GM12864 (cell line): ENCODE data around the gene TEX11.

Experiments used
- DNase-seq: peaks from one replicate; pipeline ENCODE4 v3.0.0-alpha.2; 2011; ENCODE audit warnings: low read depth
- H3K4me3 ChIP-seq: 2 replicates; pipeline ENCODE4 v1.5.1; 2011; ENCODE audit warnings: mild to moderate bottlenecking, low read depth, low read length, control low read depth
- TF ChIP-seq, protein P1 (sequence below): IDR thresholded peaks from 2 replicates; pipeline ENCODE4 v1.5.1; 2011; ENCODE audit warnings: low read depth, mild to moderate bottlenecking, moderate library complexity, low read length, control low read depth, inconsistent platforms; ENCODE audit errors: missing control alignments

TEX11 gene

DNA sequence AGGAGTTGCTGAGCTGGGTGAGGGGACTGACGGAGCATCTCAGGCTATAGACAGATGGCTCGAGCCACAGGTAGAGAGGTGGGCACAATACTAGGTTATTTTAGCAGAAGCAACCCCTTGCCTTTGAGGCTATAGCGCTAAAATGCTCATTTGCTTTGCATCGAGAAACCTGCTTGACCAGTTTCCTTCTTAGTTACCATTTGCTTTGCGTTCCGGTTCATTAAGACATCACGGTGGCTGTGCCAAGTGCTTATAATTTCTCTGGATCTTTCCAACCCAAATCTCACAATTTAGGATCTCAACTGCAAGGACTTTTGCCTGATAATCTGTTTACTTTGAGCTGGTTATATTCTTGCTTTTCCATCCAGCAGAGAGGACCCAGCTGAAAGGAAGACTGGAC is 423.0 kb downstream of the TEX11 start:
- H3K4me3 ChIP-seq, result no peak overlapping the region
- TF ChIP-seq, protein P1, sequence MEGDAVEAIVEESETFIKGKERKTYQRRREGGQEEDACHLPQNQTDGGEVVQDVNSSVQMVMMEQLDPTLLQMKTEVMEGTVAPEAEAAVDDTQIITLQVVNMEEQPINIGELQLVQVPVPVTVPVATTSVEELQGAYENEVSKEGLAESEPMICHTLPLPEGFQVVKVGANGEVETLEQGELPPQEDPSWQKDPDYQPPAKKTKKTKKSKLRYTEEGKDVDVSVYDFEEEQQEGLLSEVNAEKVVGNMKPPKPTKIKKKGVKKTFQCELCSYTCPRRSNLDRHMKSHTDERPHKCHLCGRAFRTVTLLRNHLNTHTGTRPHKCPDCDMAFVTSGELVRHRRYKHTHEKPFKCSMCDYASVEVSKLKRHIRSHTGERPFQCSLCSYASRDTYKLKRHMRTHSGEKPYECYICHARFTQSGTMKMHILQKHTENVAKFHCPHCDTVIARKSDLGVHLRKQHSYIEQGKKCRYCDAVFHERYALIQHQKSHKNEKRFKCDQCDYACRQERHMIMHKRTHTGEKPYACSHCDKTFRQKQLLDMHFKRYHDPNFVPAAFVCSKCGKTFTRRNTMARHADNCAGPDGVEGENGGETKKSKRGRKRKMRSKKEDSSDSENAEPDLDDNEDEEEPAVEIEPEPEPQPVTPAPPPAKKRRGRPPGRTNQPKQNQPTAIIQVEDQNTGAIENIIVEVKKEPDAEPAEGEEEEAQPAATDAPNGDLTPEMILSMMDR, result no peak
- DNase-seq, result no peak

DNA sequence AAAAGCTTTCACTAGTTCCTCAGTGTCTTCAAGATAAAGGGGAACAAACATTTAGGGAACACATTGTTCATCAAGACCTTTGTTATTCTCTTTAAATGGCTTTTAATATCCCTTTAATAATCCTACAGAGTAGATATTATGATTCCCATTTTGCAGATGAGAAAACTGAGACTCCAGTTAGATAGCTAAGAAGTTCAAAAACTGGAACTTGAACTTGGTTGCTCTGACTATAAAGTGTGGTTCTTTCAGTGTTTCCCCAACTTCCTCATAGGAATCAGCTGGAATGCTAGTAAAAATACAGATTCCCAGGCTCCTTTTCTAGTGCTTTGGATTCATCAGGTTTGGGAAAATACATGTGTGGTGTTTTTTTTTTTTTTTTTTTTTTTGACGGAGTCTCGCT is 426.2 kb downstream of the TEX11 start:
- no peak for DNase-seq
- TF ChIP-seq, protein P1, result no peak
- no peak overlapping the region for H3K4me3 ChIP-seq

DNA sequence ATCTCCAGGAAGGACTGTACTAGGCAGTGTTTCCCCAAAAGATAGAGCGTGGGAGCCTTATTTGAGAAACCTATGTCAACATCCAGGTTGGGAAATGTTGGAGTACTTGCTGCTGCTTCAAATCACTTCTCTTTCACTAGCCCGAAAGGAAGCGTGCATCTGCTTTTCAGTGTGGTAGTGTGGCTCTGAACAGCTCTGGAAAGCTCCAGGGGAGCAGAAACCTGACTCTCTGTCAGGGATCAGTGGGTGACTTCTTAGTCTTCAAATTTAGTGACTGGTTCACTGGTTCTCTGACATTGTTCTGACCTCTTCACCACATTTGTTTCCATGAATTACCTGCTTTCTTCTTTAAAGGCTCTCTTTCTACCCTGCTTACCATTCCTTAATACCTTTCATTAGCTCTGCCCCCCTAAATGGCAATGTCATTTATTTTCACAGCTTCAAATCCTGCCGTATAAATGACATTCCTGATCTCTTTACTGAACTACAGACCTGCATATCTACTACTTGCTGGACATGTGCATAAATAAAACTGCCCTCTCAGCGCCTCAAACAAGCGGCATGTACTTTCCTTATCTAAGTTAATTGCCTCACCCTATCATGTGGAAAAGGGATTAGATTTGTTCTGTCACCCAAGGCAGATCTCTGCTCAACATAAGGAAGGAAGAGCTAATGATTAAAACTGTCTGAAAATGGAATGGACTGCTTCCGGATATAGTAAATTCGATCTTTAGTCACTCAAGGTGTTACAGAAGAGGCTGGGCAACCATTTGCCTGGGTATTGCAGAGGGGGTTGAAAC is 426.8 kb downstream of the TEX11 start:
- TF ChIP-seq, protein P1, result no peak
- no peak for DNase-seq
- H3K4me3 ChIP-seq, result no peak overlapping the region

DNA sequence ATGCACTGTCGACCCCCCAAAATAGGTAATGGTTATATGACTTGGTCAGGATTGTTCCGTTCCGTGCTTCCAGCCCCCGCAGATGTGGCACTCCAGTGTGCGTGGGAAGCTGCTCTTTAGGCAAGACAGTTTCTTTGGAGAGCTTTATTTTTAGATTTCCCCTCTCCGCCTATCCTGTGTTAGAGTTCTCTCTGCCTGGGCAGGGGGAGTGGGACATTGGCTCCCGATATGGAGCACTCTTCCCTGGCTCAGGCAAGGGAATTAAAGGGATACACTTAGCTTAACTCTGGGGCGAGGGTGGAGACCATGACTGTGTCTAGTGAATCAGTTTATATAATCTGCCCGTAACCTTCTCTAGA is 427.9 kb downstream of the TEX11 start:
- no peak for DNase-seq
- TF ChIP-seq, protein P1, result no peak
- no peak overlapping the region for H3K4me3 ChIP-seq

DNA sequence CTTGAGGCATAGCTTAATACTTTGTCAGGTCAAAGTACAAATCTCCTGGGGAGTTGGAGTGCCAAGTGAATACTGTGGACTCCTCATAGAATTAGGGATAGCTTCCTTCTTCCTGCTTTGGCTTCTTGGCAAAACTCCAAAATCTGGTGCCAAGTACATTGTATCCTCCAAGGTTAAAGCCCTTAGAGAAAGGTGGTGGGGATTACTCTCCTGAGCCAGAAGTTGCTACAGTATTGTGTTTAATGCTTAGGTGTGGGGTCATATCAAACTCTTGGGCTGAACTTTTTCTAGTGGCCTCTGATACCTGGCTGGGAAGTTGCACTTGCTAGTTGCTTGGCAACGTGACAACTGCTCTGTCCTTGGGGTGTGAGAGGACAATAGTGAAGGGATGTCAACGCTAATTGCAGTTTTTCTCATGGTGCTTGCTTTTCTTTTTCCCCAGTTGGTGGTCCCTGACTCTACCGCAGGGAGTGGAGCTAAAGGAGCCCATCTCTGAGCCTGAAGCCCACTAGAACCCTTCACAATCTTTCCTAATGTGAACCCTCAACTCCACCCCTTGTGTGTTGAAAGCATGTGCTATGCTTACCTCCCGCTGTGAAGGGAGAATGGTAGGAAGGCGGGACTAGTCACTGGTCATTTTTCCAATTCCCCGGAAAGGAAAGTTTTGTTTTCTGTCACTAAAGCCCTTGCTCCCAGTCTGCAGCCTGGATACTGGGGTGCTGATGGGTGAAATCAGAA is 428.4 kb downstream of the TEX11 start:
- H3K4me3 ChIP-seq, result no peak overlapping the region
- DNase-seq, result no peak
- TF ChIP-seq, protein P1, result no peak

DNA sequence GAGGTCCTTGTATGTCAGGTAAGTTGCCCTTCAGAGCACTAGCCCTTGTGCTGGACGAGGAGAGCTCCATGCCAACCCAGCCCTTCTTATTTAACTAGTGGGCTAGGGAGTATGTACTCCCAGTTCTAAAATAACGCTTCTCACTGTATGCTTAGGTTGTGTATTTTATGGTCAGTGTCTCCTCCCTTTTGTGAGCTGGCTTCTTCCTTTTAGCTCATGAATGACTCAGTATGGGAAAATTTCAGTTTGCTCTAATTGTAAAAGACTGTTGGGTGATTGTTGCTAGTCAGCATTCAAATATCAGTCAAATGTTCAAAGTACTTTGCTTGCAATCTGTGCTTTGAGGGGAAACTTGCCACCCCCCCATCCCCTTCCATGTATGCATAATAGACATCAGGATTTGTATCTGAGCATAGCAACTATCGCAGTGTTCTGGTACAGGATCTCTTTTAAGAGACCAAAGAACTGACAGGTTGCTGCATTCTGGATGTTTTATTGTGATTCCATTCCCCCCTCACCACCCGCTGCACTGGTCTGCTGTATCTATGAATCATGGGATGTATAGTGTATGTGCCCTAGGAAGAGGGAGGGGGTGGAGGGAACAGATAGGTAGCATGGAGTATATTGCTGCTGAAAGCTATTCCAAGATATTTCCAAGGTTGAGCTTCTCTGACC is 429.1 kb downstream of the TEX11 start:
- TF ChIP-seq, protein P1, result no peak
- H3K4me3 ChIP-seq, result no peak overlapping the region
- no peak for DNase-seq
